NAMALWA (cell line): ENCODE data around the gene SAA2.
"Not testable (repeated sequence)": the region's sequence is repeated elsewhere in the genome, so short reads cannot be mapped to it uniquely, and the experiment has no call there.

Experiments used
- DNase-seq: peaks from one replicate; pipeline ENCODE4 v3.0.0-alpha.2; 2015; ENCODE audit warnings: low spot score

SAA2 gene

DNA sequence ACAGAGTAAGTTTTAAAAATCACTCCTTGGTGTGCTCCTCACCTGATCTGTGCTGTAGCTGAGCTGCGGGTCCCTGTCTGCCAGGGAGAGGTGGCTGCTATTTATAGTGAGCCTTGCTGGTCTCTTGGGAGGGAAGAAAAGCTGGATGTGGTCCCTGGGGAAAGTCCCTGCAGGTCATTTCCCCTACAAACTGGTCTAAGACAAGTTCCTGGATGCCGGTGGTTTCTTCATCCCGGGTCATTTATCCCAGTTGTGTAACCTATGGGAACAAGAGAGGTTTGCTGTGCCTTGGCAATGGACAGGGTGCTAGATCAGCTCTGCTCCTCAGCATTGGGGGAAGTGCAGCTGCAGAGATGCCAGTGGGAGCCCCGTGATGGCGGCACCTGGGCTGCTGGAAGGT lies at the start of gene SAA2:
SAA2 (minus strand) TSS at position 108 of the 400 bp plus-strand sequence. CDS start 657 bp downstream, outside the sequence.
- DNase-seq: no peak

DNA sequence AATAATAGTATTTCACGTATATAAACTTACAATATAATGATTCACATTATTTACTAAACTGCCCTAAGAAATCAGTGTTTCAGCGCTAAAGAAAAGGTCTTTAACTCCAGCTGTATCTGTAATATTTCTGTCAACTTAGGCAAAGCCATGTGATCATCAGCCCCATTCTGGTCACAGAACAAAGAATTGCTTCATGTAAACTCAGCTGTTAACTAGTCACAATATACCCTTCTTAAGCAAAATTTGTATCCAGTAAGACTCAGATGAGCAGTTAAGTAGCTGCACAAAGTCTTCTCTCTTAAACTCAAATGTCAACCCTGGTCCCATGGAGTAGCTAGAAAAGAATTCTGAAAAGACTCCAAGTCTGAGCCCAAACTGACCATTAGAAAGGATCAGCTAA lies 46.8 kb upstream of the SAA2 start:
- no peak for DNase-seq

GRCh38 chr11:18294862-18295261 lies 46.4 kb upstream of the SAA2 start:
- no peak for DNase-seq

DNA sequence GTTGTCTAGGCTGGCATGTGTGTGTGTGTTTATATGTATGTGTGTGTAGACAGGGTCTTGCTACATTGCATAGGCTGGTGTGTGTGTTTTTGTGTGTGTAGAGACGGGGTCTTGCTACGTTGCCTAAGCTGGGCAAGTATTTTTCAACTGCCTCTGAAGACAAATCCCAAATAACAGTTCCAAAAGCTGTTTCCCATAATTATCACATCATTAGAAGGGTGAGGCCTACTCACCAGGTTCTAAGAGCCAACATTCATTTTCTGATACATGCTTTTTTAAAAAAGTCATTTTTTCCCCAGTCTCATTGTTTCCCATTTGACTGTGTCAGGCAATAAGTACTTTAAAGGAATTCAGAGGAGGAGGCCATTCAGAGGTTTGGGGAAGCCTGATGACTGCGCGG lies 40.4 kb upstream of the SAA2 start:
- no peak for DNase-seq

GRCh38 chr11:18285841-18286240 lies 37.4 kb upstream of the SAA2 start:
- DNase-seq: no peak

GRCh38 chr11:18282626-18283025 lies 34.2 kb upstream of the SAA2 start:
- no peak for DNase-seq

- DNase-seq: peak; percentile 26
Measured at GRCh38 chr11:18280438-18281045, 32.1 kb upstream of the SAA2 start.

- no peak for DNase-seq
Measured at GRCh38 chr11:18277565-18278271, 29.2 kb upstream of the SAA2 start.

DNA sequence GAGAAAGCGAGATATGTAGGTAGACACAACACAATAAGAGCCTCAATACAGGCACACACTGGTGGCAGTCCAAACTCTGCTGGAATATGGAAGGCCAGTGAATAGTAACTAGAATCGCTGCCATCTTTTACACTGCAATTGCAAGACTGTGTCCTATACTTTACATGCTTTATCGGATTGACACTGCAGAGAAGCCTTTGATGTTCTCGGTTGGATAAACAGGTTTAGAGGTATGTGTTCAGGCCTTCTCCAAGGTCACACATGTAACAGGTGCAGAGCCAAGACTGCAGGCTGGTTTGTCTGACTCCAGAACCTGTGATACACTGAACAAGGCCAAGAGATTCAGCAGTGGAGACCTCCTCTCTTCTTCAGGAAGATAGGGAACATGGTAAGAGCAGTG lies 22.7 kb upstream of the SAA2 start:
- DNase-seq: no peak

GRCh38 chr11:18270102-18270501 lies 21.6 kb upstream of the SAA2 start:
- DNase-seq: no peak

GRCh38 chr11:18269252-18269651 lies 20.8 kb upstream of the SAA2 start:
- DNase-seq: not testable (repeated sequence)

GRCh38 chr11:18267335-18268133 lies 19.1 kb upstream of the SAA2 start:
- DNase-seq: not testable (repeated sequence)

- DNase-seq: no peak
Measured at GRCh38 chr11:18265949-18266348, 17.5 kb upstream of the SAA2 start, which contains the start of gene SAA1. SAA1 (plus strand) TSS chr11:18266264; CDS start chr11:18266888, 624 bp downstream.

DNA sequence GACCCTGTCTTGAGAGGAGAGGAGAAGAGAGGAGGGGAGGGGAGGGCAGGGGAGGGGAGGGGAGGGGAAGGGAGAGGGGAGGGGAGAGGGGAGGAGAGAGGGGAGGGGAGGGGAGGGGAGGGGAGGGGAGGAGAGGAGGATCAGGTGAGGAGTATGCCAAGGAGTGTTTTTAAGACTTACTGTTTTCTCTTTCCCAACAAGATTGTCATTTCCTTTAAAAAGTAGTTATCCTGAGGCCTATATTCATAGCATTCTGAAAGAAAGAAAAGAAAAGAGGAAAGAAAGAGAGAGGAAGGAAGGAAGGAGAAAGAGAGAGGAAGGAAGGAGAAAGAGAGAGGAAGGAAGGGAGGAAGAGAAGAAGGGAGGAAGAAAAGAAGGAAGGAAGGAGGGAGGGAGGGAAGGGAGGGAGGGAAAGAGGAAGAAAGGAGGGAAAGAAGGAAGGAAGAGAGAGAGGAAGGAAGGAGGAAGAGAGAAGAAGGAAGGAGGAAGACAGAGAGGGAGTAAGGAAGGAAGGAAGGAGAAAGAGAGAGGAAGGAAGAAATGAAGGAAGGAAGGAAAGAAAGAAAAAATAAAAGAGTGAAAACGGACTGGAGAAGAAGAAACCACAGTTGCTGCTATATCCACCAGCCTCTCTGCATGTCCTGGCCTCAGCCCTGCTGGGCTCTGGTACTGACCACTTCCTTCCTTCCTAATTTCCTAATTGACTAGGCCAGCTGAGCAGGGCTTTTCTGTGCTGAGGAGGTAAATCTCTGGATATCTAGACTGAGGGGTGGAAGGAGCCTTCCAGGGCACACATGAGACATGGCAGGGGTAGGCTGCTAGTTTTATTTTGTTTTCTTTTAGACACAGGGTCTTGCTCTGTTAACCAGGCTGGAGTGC lies 16.4 kb upstream of the SAA2 start:
- DNase-seq: no peak

DNA sequence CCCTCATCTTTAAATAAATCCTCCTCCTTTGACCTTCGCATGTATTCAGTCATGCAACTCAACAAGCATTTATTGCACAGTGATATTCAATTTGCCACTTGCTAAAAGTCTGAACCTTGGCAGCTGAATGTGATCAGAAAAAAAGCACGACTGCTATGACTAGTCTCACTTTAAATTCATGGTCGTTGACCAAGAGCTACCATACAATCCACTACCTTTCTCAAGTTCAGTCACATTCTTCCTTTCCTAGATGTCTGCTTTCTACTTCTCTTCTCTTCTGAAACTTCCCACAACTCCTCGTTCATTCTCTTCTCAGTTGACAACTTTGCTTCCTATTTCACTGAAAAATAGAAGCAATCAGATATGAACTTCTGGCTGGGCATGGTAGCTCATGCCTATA lies 15.6 kb upstream of the SAA2 start:
- no peak for DNase-seq

DNA sequence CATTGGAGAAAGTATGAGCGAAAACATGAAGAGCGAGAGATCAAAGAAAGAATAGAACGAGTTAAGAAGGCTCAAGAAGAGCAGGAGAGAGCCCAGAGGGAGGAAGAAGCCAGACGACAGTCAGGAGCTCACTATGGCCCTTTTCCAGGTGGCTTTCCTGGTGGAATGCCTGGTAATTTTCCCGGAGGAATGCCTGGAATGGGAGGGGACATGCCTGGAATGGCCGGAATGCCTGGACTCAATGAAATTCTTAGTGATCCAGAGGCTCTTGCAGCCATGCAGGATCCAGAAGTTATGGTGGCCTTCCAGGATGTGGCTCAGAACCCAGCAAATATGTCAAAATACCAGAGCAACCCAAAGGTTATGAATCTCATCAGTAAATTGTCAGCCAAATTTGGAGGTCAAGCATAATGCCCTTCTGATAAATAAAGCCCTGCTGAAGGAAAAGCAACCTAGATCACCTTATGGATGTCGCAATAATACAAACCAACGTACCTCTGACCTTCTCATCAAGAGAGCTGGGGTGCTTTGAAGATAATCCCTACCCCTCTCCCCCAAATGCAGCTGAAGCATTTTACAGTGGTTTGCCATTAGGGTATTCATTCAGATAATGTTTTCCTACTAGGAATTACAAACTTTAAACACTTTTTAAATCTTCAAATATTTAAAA lies 14.3 kb upstream of the SAA2 start:
- not testable (repeated sequence) for DNase-seq

DNA sequence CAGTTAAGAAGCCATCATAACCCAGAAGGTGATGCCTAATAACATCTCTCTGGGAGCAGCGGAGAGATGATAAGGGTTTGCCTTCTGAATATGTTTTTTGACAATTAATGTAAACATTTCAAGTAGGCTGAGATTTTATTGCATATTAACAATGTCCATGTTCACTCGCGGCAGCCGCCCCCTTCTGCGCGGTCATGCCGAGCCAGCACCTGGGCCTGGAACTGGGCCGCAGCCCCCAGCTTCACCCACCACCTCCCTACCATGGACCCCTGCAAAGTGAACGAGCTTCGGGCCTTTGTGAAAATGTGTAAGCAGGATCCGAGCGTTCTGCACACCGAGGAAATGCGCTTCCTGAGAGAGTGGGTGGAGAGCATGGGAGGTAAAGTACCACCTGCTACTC lies 13.3 kb upstream of the SAA2 start:
- DNase-seq: no peak

- DNase-seq: no peak
Measured at GRCh38 chr11:18259259-18259658, 10.8 kb upstream of the SAA2 start.

GRCh38 chr11:18254781-18255361 lies 6.4 kb upstream of the SAA2 start:
- no peak for DNase-seq

DNA sequence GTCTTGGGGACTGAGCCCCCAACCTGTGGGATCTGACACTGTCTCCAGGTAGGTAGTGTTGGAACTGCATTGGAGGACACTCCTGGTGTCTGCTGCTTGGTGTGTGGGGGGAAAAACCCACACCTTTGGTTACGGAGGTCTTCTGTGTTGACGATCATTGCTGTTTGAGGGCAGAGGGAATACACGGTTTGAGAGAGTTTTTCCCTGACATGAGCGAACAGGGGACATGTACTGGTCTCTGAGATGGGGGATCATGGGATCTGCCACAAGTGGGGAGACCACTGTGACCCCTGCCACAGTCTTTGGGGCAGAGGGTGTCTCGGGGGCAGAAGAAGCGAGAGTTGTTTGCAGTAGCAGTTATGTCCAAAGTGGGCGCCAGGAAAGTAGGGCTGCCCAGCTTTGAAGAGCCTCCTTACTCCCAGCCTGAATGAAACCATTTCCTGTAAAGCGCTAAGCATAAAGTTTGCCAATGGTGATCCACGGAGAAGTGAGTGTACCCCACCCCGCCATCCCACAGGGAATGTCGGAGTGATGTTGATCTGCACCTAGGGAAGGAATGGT lies 5.4 kb upstream of the SAA2 start:
- no peak for DNase-seq

DNA sequence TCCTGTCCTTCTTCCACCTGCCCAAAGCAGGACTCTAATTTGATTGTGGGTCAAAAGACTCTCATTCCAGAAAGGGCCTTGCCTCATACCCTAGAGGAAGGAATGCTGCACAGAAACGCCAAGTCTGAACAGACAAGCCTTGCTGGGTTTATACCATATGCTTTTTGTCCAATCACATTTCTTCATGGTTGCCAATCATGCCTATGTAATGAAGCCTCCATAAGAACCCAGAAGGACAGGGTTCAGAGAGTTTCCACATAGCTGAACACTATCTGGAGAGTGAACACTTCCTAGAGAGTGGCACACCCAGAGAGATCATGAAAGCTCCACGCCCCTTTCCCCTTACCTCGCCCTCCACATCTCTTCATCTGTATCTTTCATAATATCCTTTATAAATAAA lies 4.8 kb upstream of the SAA2 start:
- no peak for DNase-seq
